Measurements from ENCODE around the gene HMGN5.

- TF ChIP-seq CTCF (conservative IDR thresholded peaks at IDR 0.05; ENCODE audit: low read depth, low read length) (no peak), EZH2 (IDR thresholded peaks at IDR 0.05; ENCODE audit: borderline replicate concordance, low read depth, low read length, poor library complexity, severe bottlenecking) (no peak)
Measured at GRCh38 chrX:81201671-81202455, at the start of gene HMGN5, which contains the start of gene SH3BGRL.
